Stromal cell of bone marrow (primary cell): Measurements from ENCODE around the gene SCAMP1.
"Not testable (repeated sequence)": the region's sequence is repeated elsewhere in the genome, so short reads cannot be mapped to it uniquely, and the experiment has no call there.

Experiments used
- DNase-seq: peaks from one replicate; pipeline ENCODE4 v3.0.0-alpha.2; 2012; ENCODE audit warnings: low read depth

The SCAMP1 gene

GRCh38 chr5:78359831-78360673 is at the start of gene SCAMP1:
Gene SCAMP1, plus strand, starts transcription at chr5:78360617. Its CDS starts 55 bp downstream, at chr5:78360672.
- DNase-seq: peak; percentile 86

GRCh38 chr5:78317515-78317914 is 42.9 kb upstream of the SCAMP1 start:
- DNase-seq: no peak

GRCh38 chr5:78318337-78318736 is 42.1 kb upstream of the SCAMP1 start:
- DNase-seq: no peak

- peak; percentile 14 for DNase-seq
Observed at GRCh38 chr5:78320401-78320800, 40.0 kb upstream of the SCAMP1 start.

- no peak for DNase-seq
Observed at GRCh38 chr5:78323241-78323640, 37.2 kb upstream of the SCAMP1 start.

GRCh38 chr5:78326930-78327329 is 33.5 kb upstream of the SCAMP1 start:
- DNase-seq: no peak

GRCh38 chr5:78327761-78328510 is 32.5 kb upstream of the SCAMP1 start:
- DNase-seq: no peak

GRCh38 chr5:78328585-78329173 is 31.7 kb upstream of the SCAMP1 start:
- peak; percentile 12 for DNase-seq

- DNase-seq: no peak
Observed at GRCh38 chr5:78331523-78332080, 28.8 kb upstream of the SCAMP1 start.

GRCh38 chr5:78334811-78335210 is 25.6 kb upstream of the SCAMP1 start:
- DNase-seq: no peak

GRCh38 chr5:78335976-78336375 is 24.4 kb upstream of the SCAMP1 start:
- DNase-seq: no peak

- DNase-seq: no peak
Observed at GRCh38 chr5:78336698-78337097, 23.7 kb upstream of the SCAMP1 start.

- no peak for DNase-seq
Observed at GRCh38 chr5:78339617-78340436, 20.6 kb upstream of the SCAMP1 start.

- DNase-seq: no peak
Observed at GRCh38 chr5:78341440-78341839, 19.0 kb upstream of the SCAMP1 start.

- DNase-seq: peak; percentile 44
Observed at GRCh38 chr5:78345485-78345884, 14.9 kb upstream of the SCAMP1 start.

- DNase-seq: no peak
Observed at GRCh38 chr5:78353520-78353919, 6.9 kb upstream of the SCAMP1 start.

- DNase-seq: no peak
Observed at GRCh38 chr5:78354066-78354670, 6.2 kb upstream of the SCAMP1 start.

- no peak for DNase-seq
Observed at GRCh38 chr5:78355561-78355960, 4.9 kb upstream of the SCAMP1 start.

GRCh38 chr5:78359455-78359830 is 974 bp upstream of the SCAMP1 start:
- not testable (repeated sequence) for DNase-seq

GRCh38 chr5:78360674-78360923 is 182 bp downstream of the SCAMP1 start:
- DNase-seq: no peak

GRCh38 chr5:78360924-78361630 is 660 bp downstream of the SCAMP1 start:
- no peak for DNase-seq
